Right renal pelvis (tissue), 4 donors: ENCODE results near the gene DHRS4L2. TPM values are rescaled to one million over a fixed set of nuclear protein-coding genes. Genes with fewer than 3 reads are reported as not detected.
"Not testable (repeated sequence)": the region's sequence is repeated elsewhere in the genome, so short reads cannot be mapped to it uniquely, and the experiment has no call there.

ENCODE experiments used
- DNase-seq, 4 donors: peaks; one replicate each; pipeline ENCODE4 v3.0.0-alpha.2; 2013; ENCODE audit warnings: low read depth in 4 of 4, low spot score in 3 of 4, missing footprints in 1 of 4
- polyA plus RNA-seq, 4 donors: library from polyadenylated mRNA; unstranded; fragments of 120-200 nt; gene quantifications; one replicate each; pipeline ENCODE4 v1.2.1, GENCODE V29; 2013; ENCODE audit not compliant: insufficient read length in 4 of 4

The DHRS4L2 gene
- polyA plus RNA-seq, 4 donors = 28.8 to 49.0 (median 41.4) TPM

GRCh38 chr14:23970283-23970659 is 18.5 kb upstream of the DHRS4L2 start:
- not testable (repeated sequence) for DNase-seq

GRCh38 chr14:23973178-23973577 is 15.6 kb upstream of the DHRS4L2 start:
- DNase-seq = not testable (repeated sequence)

- not testable (repeated sequence) for DNase-seq
Observed at GRCh38 chr14:23974041-23974440, 14.7 kb upstream of the DHRS4L2 start.

- not testable (repeated sequence) for DNase-seq
Observed at GRCh38 chr14:23977208-23977607, 11.5 kb upstream of the DHRS4L2 start.

GRCh38 chr14:23981951-23982813 is 6.5 kb upstream of the DHRS4L2 start:
- DNase-seq = not testable (repeated sequence)

GRCh38 chr14:23984891-23985602 is 3.7 kb upstream of the DHRS4L2 start:
- no peak for DNase-seq

GRCh38 chr14:23988223-23988606 is 514 bp upstream of the DHRS4L2 start:
- not testable (repeated sequence) for DNase-seq

- DNase-seq = not testable (repeated sequence)
Observed at GRCh38 chr14:23989734-23990445, 1.2 kb downstream of the DHRS4L2 start.

GRCh38 chr14:23990961-23991360 is 2.2 kb downstream of the DHRS4L2 start:
- not testable (repeated sequence) for DNase-seq

- not testable (repeated sequence) for DNase-seq
Observed at GRCh38 chr14:23993042-23993441, 4.3 kb downstream of the DHRS4L2 start.

GRCh38 chr14:23996009-23996408 is 7.3 kb downstream of the DHRS4L2 start:
- DNase-seq = not testable (repeated sequence)

- not testable (repeated sequence) for DNase-seq
Observed at GRCh38 chr14:23996825-23997224, 8.1 kb downstream of the DHRS4L2 start.

GRCh38 chr14:23999640-24000039 is 10.9 kb downstream of the DHRS4L2 start:
- DNase-seq = not testable (repeated sequence)

- DNase-seq = not testable (repeated sequence)
Observed at GRCh38 chr14:24001078-24001477, 12.3 kb downstream of the DHRS4L2 start.

GRCh38 chr14:24001679-24002078 is 12.9 kb downstream of the DHRS4L2 start:
- not testable (repeated sequence) for DNase-seq

GRCh38 chr14:24006471-24006816 is 17.7 kb downstream of the DHRS4L2 start:
- DNase-seq = not testable (repeated sequence)

- not testable (repeated sequence) for DNase-seq
Observed at GRCh38 chr14:24006817-24007652, 18.3 kb downstream of the DHRS4L2 start.

GRCh38 chr14:24011051-24011450 is 22.3 kb downstream of the DHRS4L2 start:
- no peak for DNase-seq

- not testable (repeated sequence) for DNase-seq
Observed at GRCh38 chr14:24012726-24013273, 24.1 kb downstream of the DHRS4L2 start.
